SH-SY5Y (cell line): Measurements from ENCODE around the gene LRP1.

ENCODE experiments used
- GATA2 ChIP-seq: IDR thresholded peaks from 2 replicates; pipeline ENCODE4 v1.6.1; 2011; ENCODE audit warnings: mild to moderate bottlenecking, low read depth, low read length
- GATA3 ChIP-seq: IDR thresholded peaks from 2 replicates; pipeline ENCODE4 v1.6.1; 2011; ENCODE audit warnings: low read depth, mild to moderate bottlenecking, low read length, moderate library complexity

DNA sequence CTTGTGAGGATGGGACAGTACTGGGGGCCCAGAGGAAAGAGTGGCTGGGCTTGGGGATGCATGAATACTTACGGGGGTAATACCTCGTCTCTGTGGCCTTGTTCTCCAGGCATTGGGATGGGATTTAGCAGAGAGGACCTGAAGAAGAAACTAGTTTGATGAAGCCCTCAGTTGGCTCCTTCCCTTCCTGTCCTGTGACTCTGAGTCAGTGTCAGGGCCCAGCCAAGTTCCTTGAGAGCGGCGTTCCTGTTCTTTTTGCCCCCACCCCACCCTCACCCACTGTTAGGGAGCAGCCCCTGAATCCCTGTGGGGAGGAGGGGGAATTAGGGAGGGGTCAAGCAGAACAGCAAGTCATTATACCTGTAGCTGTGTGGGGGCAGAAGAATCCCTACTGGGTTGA is 24.4 kb downstream of the LRP1 start:
- TF ChIP-seq GATA2 (no peak), GATA3 (no peak)
